ENCODE data around the gene ANKRD11. TPM values are rescaled to one million over a fixed set of nuclear protein-coding genes. Genes with fewer than 3 reads are reported as not detected.

ANKRD11 gene
- polyA plus RNA-seq, 1 donor from 2014 or later = 32.5 TPM

- Histone ChIP-seq H3K27me3 (ENCODE audit: insufficient read depth, low read depth, low read length) (no peaks in the 10 kb centered on the region), H3K4me2 (ENCODE audit: low read length) (no peak overlapping the region), H3K9ac (ENCODE audit: low read length) (no peak overlapping the region), H2AFZ (ENCODE audit: low read depth, low read length) (no peak overlapping the region), H3K9me2 (ENCODE audit: insufficient read depth, low read length) (no peaks in the 10 kb centered on the region), H4K20me1 (ENCODE audit: insufficient read depth) (peaks cover 3% of the 10 kb centered on the region), H3K36me3 (ENCODE audit: insufficient read depth, low read length) (no peaks in the 10 kb centered on the region), H3K4me3 (ENCODE audit: low read length) (no peak overlapping the region), H3K9me3 (ENCODE audit: low read length) (no peaks in the 10 kb centered on the region), H3K79me2 (replicated peaks; ENCODE audit: insufficient read depth, low read length) (peaks cover 68% of the 10 kb centered on the region), H3F3A (ENCODE audit: insufficient read depth, low read length, poor library complexity, severe bottlenecking) (no peaks in the 10 kb centered on the region), H3K27ac (ENCODE audit: low read length) (no peak overlapping the region)
- no peak for TF ChIP-seq EP300 (conservative IDR thresholded peaks at IDR 0.05; ENCODE audit: poor library complexity, severe bottlenecking)
- no peak for TF ChIP-seq SMC3 (conservative IDR thresholded peaks at IDR 0.05; ENCODE audit: poor library complexity)
- no peak for TF ChIP-seq TAF1 (IDR thresholded peaks at IDR 0.05; ENCODE audit: low read depth)
Measured at GRCh38 chr16:89361751-89362539, 128.4 kb downstream of the ANKRD11 start.

GRCh38 chr16:89360760-89361435 is 129.5 kb downstream of the ANKRD11 start:
- Histone ChIP-seq H3K4me2 (ENCODE audit: low read length) (no peak overlapping the region), H4K20me1 (ENCODE audit: insufficient read depth) (peaks cover 3% of the 10 kb centered on the region), H3K9me3 (ENCODE audit: low read length) (no peaks in the 10 kb centered on the region), H3K27me3 (ENCODE audit: insufficient read depth, low read depth, low read length) (no peaks in the 10 kb centered on the region), H3F3A (ENCODE audit: insufficient read depth, low read length, poor library complexity, severe bottlenecking) (no peaks in the 10 kb centered on the region), H3K9ac (ENCODE audit: low read length) (no peak overlapping the region), H3K9me2 (ENCODE audit: insufficient read depth, low read length) (no peaks in the 10 kb centered on the region), H2AFZ (ENCODE audit: low read depth, low read length) (no peak overlapping the region), H3K36me3 (ENCODE audit: insufficient read depth, low read length) (no peaks in the 10 kb centered on the region), H3K79me2 (replicated peaks; ENCODE audit: insufficient read depth, low read length) (peaks cover 61% of the 10 kb centered on the region), H3K4me3 (ENCODE audit: low read length) (no peak overlapping the region), H3K27ac (ENCODE audit: low read length) (no peak overlapping the region)
- TF ChIP-seq EZH2 (IDR thresholded peaks at IDR 0.05; ENCODE audit: borderline replicate concordance, insufficient read depth, low read length, poor library complexity, severe bottlenecking) (no peak), REST (IDR thresholded peaks at IDR 0.05; ENCODE audit: borderline replicate concordance) (no peak)

GRCh38 chr16:89359264-89360147 is 130.9 kb downstream of the ANKRD11 start:
- no peaks in the 10 kb centered on the region for H3K36me3 ChIP-seq (ENCODE audit: insufficient read depth, low read length)
- no peaks in the 10 kb centered on the region for H3K9me3 ChIP-seq (ENCODE audit: low read length)
- peaks cover 52% of the 10 kb centered on the region for H3K79me2 ChIP-seq (replicated peaks; ENCODE audit: insufficient read depth, low read length)
- no peak overlapping the region for H3K4me2 ChIP-seq (ENCODE audit: low read length)
- H3K4me3 ChIP-seq (ENCODE audit: low read length) = no peak overlapping the region
- TF ChIP-seq MXI1 (conservative IDR thresholded peaks at IDR 0.05; ENCODE audit: poor library complexity, severe bottlenecking) (no peak), EZH2 (IDR thresholded peaks at IDR 0.05; ENCODE audit: borderline replicate concordance, insufficient read depth, low read length, poor library complexity, severe bottlenecking) (no peak), REST (IDR thresholded peaks at IDR 0.05; ENCODE audit: borderline replicate concordance) (no peak), SMC3 (conservative IDR thresholded peaks at IDR 0.05; ENCODE audit: poor library complexity) (no peak), CTCF (IDR thresholded peaks at IDR 0.05; ENCODE audit: poor library complexity, severe bottlenecking) (no peak), POLR2AphosphoS5 (IDR thresholded peaks at IDR 0.05) (no peak), EP300 (conservative IDR thresholded peaks at IDR 0.05; ENCODE audit: poor library complexity, severe bottlenecking) (no peak), RAD21 (conservative IDR thresholded peaks at IDR 0.05) (no peak), TAF1 (IDR thresholded peaks at IDR 0.05; ENCODE audit: low read depth) (no peak)
- H2AFZ ChIP-seq (ENCODE audit: low read depth, low read length) = no peak overlapping the region
- no peaks in the 10 kb centered on the region for H4K20me1 ChIP-seq (ENCODE audit: insufficient read depth)
- no peaks in the 10 kb centered on the region for H3K9me2 ChIP-seq (ENCODE audit: insufficient read depth, low read length)
- H3F3A ChIP-seq (ENCODE audit: insufficient read depth, low read length, poor library complexity, severe bottlenecking) = no peaks in the 10 kb centered on the region
- no peak overlapping the region for H3K9ac ChIP-seq (ENCODE audit: low read length)
- H3K27me3 ChIP-seq (ENCODE audit: insufficient read depth, low read depth, low read length) = no peaks in the 10 kb centered on the region
- no peak overlapping the region for H3K27ac ChIP-seq (ENCODE audit: low read length)
